Gastrocnemius medialis (tissue), 4 donors: ENCODE measurements around the gene CSNK2A3. TPM values are rescaled to one million over a fixed set of nuclear protein-coding genes. Genes with fewer than 3 reads are reported as not detected.

Source experiments
- ATAC-seq, 2 donors: fragments of 150-250 bp; one replicate each; pipeline ENCODE4 v1.9.1; 2016
- DNase-seq, 2 donors: peaks; one replicate each; pipeline ENCODE4 v3.0.0-alpha.2; 2019
- H3K27ac ChIP-seq, 4 donors: fragments of 200-600 bp; sonication (generic); 1 replicate in 1 of 4; 2 replicates in 3 of 4; pipeline ENCODE4 v1.5.1; 2016 to 2018; ENCODE audit warnings: mild to moderate bottlenecking in 2 of 4, moderate library complexity in 1 of 4
- H3K27me3 ChIP-seq, 3 donors: fragments of 200-600 bp; sonication (generic) in 2 of 3; 1 replicate in 1 of 3; 2 replicates in 2 of 3; pipeline versions ENCODE4 v1.5.1 to v1.6.0; 2016 to 2019; ENCODE audit warnings: mild to moderate bottlenecking in 1 of 3, moderate library complexity in 1 of 3
- H3K36me3 ChIP-seq, 2 donors: fragments of 200-600 bp; sonication (generic) in 1 of 2; one replicate each; pipeline ENCODE4 v1.5.1; 2017 to 2018
- H3K4me1 ChIP-seq, 2 donors: fragments of 200-600 bp; sonication (generic) in 1 of 2; one replicate each; pipeline ENCODE4 v1.5.1; 2016 to 2017; ENCODE audit warnings: mild to moderate bottlenecking in 2 of 2
- H3K4me3 ChIP-seq, 4 donors: fragments of 200-600 bp; sonication (generic) in 3 of 4; 1 replicate in 1 of 4; 2 replicates in 3 of 4; pipeline ENCODE4 v1.5.1; 2016 to 2019; ENCODE audit warnings: mild to moderate bottlenecking in 2 of 4
- H3K9me3 ChIP-seq, 3 donors: fragments of 200-600 bp; sonication (generic) in 2 of 3; 1 replicate in 1 of 3; 2 replicates in 2 of 3; pipeline ENCODE4 v1.5.1; 2016 to 2019
- POLR2A ChIP-seq, 2 donors: fragments of 450-650 bp; IDR thresholded peaks; one replicate each; pipeline ENCODE4 v1.6.1; 2017; ENCODE audit warnings: antibody characterized with exemption in 2 of 2, mild to moderate bottlenecking in 2 of 2, moderate library complexity in 2 of 2
- in situ Hi-C, 4 donors: fragments of 200-750 bp; cut with MboI; loops; one replicate each; pipeline versions ENCODE4 v1.15.0 to v1.8.0; 2017; ENCODE audit warnings: low sequenced_read_pairs in 4 of 4
- intact Hi-C: fragments of 100-400 bp; cut with DNase I; formaldehyde crosslinking; loops from one replicate; pipeline ENCODE4 v1.15.1; 2023; ENCODE audit warnings: low total_unique reads
- total RNA-seq, 4 donors: library from RNA; depleted of rRNA; stranded (reverse); fragments of >200 nt; gene quantifications; one replicate each; pipeline versions ENCODE4 v1.1.0 to v1.2.3, GENCODE V29; 2016
- TF ChIP-seq, protein P1 (sequence below), 5 experiments: fragments of 450-650 bp in 3 of 5; fragments of 200-600 bp in 2 of 5; sonication (generic) in 2 of 5; IDR thresholded peaks in 4 of 5; conservative IDR thresholded peaks in 1 of 5; 1 replicate in 4 of 5; 2 replicates in 1 of 5; pipeline ENCODE4 v1.5.1; 2016 to 2019; ENCODE audit warnings: antibody characterized with exemption in 5 of 5, mild to moderate bottlenecking in 3 of 5, moderate library complexity in 3 of 5

The CSNK2A3 gene
- total RNA-seq, 4 donors from 2014 or later, result 0.68 to 1.6 (median 1.0) TPM

DNA sequence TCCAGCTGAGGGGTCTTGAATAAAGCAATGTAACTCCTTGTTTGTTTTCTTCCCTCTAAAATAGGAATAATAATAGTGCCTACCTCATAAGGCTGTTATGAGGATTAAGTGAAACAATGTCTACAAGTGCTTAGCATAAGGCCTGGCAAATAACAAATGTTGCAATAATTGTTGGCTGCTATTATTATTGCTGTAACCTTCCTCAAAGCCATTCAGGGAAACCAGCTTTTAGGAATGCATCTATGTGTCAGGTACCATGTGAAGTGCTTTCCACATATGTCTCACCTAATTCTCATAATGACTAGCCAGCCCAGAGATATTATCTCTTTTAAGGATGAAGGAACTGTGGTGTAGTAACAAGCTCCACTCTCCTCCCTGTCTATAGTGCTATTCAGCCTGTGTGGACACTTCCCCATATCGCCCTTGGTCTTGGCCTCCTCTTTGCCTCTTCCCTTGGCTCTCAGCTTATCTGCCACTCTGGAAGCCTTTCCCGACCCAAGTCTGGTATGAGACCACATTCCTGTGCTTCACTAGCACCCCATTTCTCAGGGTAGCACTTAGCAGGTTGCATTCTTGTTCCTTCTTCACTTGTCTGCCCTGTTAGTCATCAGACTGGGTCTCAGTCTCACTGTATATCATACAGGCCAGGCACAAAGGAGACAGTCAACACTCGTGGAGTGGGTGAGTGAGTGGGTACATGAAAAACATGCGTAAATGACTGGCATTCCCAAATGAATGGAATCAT, 23.8 kb downstream of the CSNK2A3 start:
- no peaks in the 10 kb centered on the region for H3K9me3 ChIP-seq
- peak overlapping the region in 1 of 4 donors; percentile 49 for H3K27ac ChIP-seq
- no peak overlapping the region for H3K4me3 ChIP-seq
- no peak for DNase-seq
- ATAC-seq, result peak; percentile 55 to 79
- no peaks in the 10 kb centered on the region for H3K36me3 ChIP-seq
- H3K4me1 ChIP-seq, result peaks cover 0 to 5% of the 10 kb centered on the region in 2 donors
- H3K27me3 ChIP-seq, result no peaks in the 10 kb centered on the region
- intact Hi-C loops (loop anchor here (5.0 kb wide), 1 partner anchor 182 kb away; no protein-coding TSS in a partner anchor), in situ Hi-C loops (no loop called here)
- TF ChIP-seq, protein P1, sequence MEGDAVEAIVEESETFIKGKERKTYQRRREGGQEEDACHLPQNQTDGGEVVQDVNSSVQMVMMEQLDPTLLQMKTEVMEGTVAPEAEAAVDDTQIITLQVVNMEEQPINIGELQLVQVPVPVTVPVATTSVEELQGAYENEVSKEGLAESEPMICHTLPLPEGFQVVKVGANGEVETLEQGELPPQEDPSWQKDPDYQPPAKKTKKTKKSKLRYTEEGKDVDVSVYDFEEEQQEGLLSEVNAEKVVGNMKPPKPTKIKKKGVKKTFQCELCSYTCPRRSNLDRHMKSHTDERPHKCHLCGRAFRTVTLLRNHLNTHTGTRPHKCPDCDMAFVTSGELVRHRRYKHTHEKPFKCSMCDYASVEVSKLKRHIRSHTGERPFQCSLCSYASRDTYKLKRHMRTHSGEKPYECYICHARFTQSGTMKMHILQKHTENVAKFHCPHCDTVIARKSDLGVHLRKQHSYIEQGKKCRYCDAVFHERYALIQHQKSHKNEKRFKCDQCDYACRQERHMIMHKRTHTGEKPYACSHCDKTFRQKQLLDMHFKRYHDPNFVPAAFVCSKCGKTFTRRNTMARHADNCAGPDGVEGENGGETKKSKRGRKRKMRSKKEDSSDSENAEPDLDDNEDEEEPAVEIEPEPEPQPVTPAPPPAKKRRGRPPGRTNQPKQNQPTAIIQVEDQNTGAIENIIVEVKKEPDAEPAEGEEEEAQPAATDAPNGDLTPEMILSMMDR (IDR thresholded peaks at IDR 0.05 in 4 of 5, conservative IDR thresholded peaks at IDR 0.05 in 1 of 5), result no peak
- no peak for TF ChIP-seq POLR2A (IDR thresholded peaks at IDR 0.05)

DNA sequence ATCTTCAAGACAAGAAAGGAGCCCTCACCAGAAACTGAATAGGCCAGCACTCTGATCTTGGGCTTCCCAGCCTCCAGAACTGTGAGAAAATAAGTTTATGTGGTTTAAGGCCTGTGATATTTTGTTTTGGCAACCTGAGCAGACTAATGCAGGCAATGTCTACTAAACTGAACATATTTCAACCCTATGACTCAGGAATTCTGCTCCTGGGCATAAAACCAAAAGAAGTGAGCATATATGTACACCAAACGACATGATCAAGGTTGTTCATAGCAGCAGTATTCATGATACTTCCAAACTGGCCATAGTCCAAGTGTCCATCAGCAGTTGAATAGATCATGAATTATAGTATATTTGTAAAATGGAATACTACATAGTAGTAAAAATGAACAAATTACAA, 29.0 kb downstream of the CSNK2A3 start:
- ATAC-seq (no peak), DNase-seq (no peak)
- in situ Hi-C loops, result no loop called here
- Histone ChIP-seq H3K4me3 (no peak overlapping the region), H3K27ac (no peak overlapping the region), H3K9me3 (no peaks in the 10 kb centered on the region), H3K4me1 (peaks cover 0 to 5% of the 10 kb centered on the region in 2 donors), H3K27me3 (no peaks in the 10 kb centered on the region), H3K36me3 (no peaks in the 10 kb centered on the region)
- intact Hi-C loops, result no loop called here
- TF ChIP-seq POLR2A (IDR thresholded peaks at IDR 0.05), result no peak
- TF ChIP-seq, protein P1 (IDR thresholded peaks at IDR 0.05 in 4 of 5, conservative IDR thresholded peaks at IDR 0.05 in 1 of 5), result no peak

DNA sequence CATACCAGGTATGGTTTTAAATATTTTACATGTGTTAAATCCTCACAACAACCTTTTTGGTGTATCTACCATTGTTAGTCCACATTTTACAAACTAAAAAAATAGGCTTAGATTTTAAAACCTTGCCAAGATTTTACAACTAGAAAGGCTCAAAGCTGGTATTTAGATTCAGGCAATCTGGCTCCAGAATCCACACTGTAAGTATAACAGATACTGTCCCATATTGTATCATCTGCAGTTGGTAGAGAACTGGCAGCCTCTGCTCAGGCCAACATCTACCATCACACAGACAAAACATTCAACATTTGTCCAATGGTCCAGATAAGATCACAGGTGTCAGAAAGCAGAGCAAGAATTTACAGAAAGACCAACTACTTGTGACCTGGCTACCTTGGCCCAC, 30.9 kb downstream of the CSNK2A3 start:
- in situ Hi-C loops, result no loop called here
- DNase-seq (no peak), ATAC-seq (no peak)
- Histone ChIP-seq H3K9me3 (no peaks in the 10 kb centered on the region), H3K27me3 (no peaks in the 10 kb centered on the region), H3K4me1 (no peaks in the 10 kb centered on the region), H3K4me3 (no peak overlapping the region), H3K36me3 (no peaks in the 10 kb centered on the region), H3K27ac (no peak overlapping the region)
- intact Hi-C loops, result no loop called here
- no peak for TF ChIP-seq POLR2A (IDR thresholded peaks at IDR 0.05)
- TF ChIP-seq, protein P1 (IDR thresholded peaks at IDR 0.05 in 4 of 5, conservative IDR thresholded peaks at IDR 0.05 in 1 of 5), result no peak

DNA sequence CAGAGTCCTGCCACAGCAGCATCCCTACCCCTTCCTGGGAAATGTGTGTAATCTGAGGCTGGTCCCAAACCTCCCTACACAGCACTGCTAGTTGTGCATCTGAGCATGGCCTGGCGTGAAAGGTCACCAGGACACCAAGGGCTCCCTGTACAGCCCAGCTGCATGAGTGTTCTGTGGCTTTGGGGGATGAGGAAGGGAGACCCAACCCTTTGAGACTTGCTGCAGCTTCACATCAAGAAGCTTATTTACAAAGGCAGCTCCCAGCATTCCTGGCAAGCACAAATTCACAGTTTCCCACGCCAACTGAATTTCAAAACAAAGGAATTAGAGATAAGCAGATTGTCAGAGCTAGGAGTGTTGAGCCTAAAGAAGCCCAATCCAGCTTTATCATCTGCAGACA, 32.2 kb downstream of the CSNK2A3 start:
- Histone ChIP-seq H3K9me3 (no peaks in the 10 kb centered on the region), H3K27ac (no peak overlapping the region), H3K27me3 (no peaks in the 10 kb centered on the region), H3K4me3 (no peak overlapping the region), H3K36me3 (no peaks in the 10 kb centered on the region), H3K4me1 (no peaks in the 10 kb centered on the region)
- in situ Hi-C loops (no loop called here), intact Hi-C loops (no loop called here)
- DNase-seq (no peak), ATAC-seq (no peak)
- TF ChIP-seq, protein P1 (IDR thresholded peaks at IDR 0.05 in 4 of 5, conservative IDR thresholded peaks at IDR 0.05 in 1 of 5), result no peak
- no peak for TF ChIP-seq POLR2A (IDR thresholded peaks at IDR 0.05)
